Endothelial cell (in vitro differentiated cells): Measurements from ENCODE around the gene DDX41. TPM values are rescaled to one million over a fixed set of nuclear protein-coding genes. Genes with fewer than 3 reads are reported as not detected.
A peak's percentile ranks its signal among the peaks of the same experiment; 100 is the strongest.

Source experiments
- DNase-seq: peaks from one replicate; pipeline ENCODE4 v3.0.0; 2021; ENCODE audit warnings: low spot score
- H3K27ac Mint-ChIP-seq: one replicate; pipeline ENCODE4 v1.8.0; 2021; ENCODE audit warnings: mixed read lengths, inconsistent platforms; ENCODE audit not compliant: unreplicated experiment
- H3K27me3 Mint-ChIP-seq: one replicate; pipeline ENCODE4 v1.8.0; 2021; ENCODE audit warnings: mild to moderate bottlenecking, moderate library complexity, mixed read lengths, inconsistent platforms; ENCODE audit not compliant: unreplicated experiment
- H3K36me3 Mint-ChIP-seq: one replicate; pipeline ENCODE4 v1.8.0; 2021; ENCODE audit warnings: mild to moderate bottlenecking, low read depth, mixed read lengths, inconsistent platforms; ENCODE audit not compliant: unreplicated experiment
- H3K4me1 Mint-ChIP-seq: one replicate; pipeline ENCODE4 v1.8.0; 2021; ENCODE audit warnings: mild to moderate bottlenecking, mixed read lengths, inconsistent platforms; ENCODE audit not compliant: unreplicated experiment
- H3K4me3 Mint-ChIP-seq: one replicate; pipeline ENCODE4 v1.8.0; 2021; ENCODE audit warnings: mild to moderate bottlenecking, mixed read lengths, inconsistent platforms; ENCODE audit not compliant: unreplicated experiment
- H3K9me3 Mint-ChIP-seq: one replicate; pipeline ENCODE4 v1.8.0; 2021; ENCODE audit warnings: mixed read lengths, inconsistent platforms; ENCODE audit not compliant: unreplicated experiment
- total RNA-seq: library from RNA; stranded (reverse); fragmentation: NEBNext Ultra II Directional; extraction: Animal tissue kit (Norgen Biotek cat#: 25700); gene quantifications from one replicate; pipeline ENCODE4 v1.2.1, GENCODE V29; 2021; ENCODE audit not compliant: unreplicated experiment
- TF ChIP-seq, protein P1 (sequence below): fragments of 200-600 bp; sonication (generic); IDR thresholded peaks from one replicate; pipeline ENCODE4 v1.5.0; 2021; ENCODE audit warnings: antibody characterized with exemption; ENCODE audit not compliant: unreplicated experiment

The DDX41 gene
- total RNA-seq, 1 donor from 2014 or later, result 125 TPM

- peaks cover 23% of the 10 kb centered on the region for H3K36me3 Mint-ChIP-seq
- H3K27ac Mint-ChIP-seq, result no peak overlapping the region
- H3K27me3 Mint-ChIP-seq, result peaks cover 11% of the 10 kb centered on the region
- TF ChIP-seq, protein P1, sequence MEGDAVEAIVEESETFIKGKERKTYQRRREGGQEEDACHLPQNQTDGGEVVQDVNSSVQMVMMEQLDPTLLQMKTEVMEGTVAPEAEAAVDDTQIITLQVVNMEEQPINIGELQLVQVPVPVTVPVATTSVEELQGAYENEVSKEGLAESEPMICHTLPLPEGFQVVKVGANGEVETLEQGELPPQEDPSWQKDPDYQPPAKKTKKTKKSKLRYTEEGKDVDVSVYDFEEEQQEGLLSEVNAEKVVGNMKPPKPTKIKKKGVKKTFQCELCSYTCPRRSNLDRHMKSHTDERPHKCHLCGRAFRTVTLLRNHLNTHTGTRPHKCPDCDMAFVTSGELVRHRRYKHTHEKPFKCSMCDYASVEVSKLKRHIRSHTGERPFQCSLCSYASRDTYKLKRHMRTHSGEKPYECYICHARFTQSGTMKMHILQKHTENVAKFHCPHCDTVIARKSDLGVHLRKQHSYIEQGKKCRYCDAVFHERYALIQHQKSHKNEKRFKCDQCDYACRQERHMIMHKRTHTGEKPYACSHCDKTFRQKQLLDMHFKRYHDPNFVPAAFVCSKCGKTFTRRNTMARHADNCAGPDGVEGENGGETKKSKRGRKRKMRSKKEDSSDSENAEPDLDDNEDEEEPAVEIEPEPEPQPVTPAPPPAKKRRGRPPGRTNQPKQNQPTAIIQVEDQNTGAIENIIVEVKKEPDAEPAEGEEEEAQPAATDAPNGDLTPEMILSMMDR, result no peak
- no peak overlapping the region for H3K4me3 Mint-ChIP-seq
- H3K4me1 Mint-ChIP-seq, result no peaks in the 10 kb centered on the region
- H3K9me3 Mint-ChIP-seq, result no peaks in the 10 kb centered on the region
- no peak for DNase-seq
These were observed 10.8 kb upstream of the DDX41 start for GRCh38 chr5:177527595-177527994.

- Mint-ChIP-seq H3K9me3 (no peaks in the 10 kb centered on the region), H3K27ac (no peak overlapping the region), H3K4me1 (no peaks in the 10 kb centered on the region), H3K4me3 (no peak overlapping the region), H3K36me3 (peaks cover 19% of the 10 kb centered on the region), H3K27me3 (peaks cover 7% of the 10 kb centered on the region)
- TF ChIP-seq, protein P1, result no peak
- DNase-seq, result no peak
These were observed 10.0 kb upstream of the DDX41 start for GRCh38 chr5:177526791-177527190.

DNA sequence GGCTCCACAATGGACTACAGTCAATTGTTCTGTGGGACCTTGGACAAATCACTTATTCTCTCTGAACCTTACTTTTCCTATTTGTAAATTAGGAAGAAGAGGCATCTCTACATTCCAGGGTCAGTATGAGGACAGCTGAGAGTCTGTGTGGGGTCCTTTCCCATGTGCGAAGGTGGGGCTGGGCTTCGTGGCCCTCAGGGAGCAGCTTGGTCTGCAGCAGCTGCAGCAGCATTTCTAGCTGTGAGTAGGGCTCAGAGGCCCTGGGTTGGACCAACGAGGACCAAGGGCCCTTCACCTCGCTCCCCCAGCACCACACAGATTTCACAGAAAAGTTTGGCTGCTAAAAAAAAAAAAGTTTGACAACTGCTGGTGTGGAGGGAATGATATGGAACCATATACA lies 9.4 kb upstream of the DDX41 start:
- H3K9me3 Mint-ChIP-seq, result no peaks in the 10 kb centered on the region
- H3K27ac Mint-ChIP-seq, result no peak overlapping the region
- peaks cover 6% of the 10 kb centered on the region for H3K27me3 Mint-ChIP-seq
- no peaks in the 10 kb centered on the region for H3K4me1 Mint-ChIP-seq
- peaks cover 22% of the 10 kb centered on the region for H3K36me3 Mint-ChIP-seq
- no peak overlapping the region for H3K4me3 Mint-ChIP-seq
- TF ChIP-seq, protein P1, result no peak
- DNase-seq, result no peak

DNA sequence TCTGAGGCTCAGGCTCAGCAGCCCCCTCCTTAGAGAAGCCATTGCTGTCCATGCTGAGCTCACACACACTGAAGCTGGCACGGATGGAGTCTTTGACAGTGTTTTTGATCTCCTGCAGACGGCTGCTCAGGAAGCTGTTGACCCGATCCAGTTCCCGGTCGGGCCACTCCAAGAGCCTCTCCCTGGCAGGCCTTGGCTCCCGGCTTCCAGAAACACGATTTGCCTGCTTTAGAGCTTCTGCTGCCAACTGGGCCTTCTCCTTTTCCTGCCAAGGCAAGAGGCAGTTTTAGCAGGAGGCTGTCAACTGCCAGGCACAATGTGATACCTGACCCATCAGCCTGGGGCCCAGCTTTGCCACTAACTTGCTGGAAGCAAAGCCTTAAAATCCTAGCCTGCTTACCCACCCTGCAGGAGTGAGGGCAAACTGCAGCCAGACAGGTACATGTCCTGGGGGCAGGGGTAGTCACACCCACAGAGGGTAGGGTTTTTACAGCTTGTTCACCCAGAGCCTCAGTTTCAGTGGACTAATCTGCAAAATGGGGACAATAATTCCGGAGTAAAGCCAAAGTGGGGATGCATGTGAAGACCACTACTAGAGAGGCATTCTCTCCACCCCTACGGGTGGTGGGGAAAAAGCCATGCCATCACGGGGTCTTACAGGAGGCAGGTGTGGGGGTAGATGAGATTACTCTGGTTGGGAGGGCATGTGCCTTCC lies 8.3 kb upstream of the DDX41 start:
- Mint-ChIP-seq H3K4me3 (peak overlapping the region; percentile 31), H3K27ac (peak overlapping the region; percentile 42)
- TF ChIP-seq, protein P1, result no peak

GRCh38 chr5:177524539-177524900 lies 7.8 kb upstream of the DDX41 start:
- H3K4me1 Mint-ChIP-seq, result no peaks in the 10 kb centered on the region
- TF ChIP-seq, protein P1, result no peak
- no peak overlapping the region for H3K4me3 Mint-ChIP-seq
- H3K27me3 Mint-ChIP-seq, result peaks cover 2% of the 10 kb centered on the region
- no peak overlapping the region for H3K27ac Mint-ChIP-seq
- no peak for DNase-seq
- H3K36me3 Mint-ChIP-seq, result peaks cover 23% of the 10 kb centered on the region
- H3K9me3 Mint-ChIP-seq, result no peaks in the 10 kb centered on the region

More for the DNA sequence above, 8.3 kb upstream of the DDX41 start:
- no peaks in the 10 kb centered on the region for H3K4me1 Mint-ChIP-seq
- peaks cover 21% of the 10 kb centered on the region for H3K36me3 Mint-ChIP-seq
- DNase-seq, result no peak
- no peaks in the 10 kb centered on the region for H3K9me3 Mint-ChIP-seq
- H3K27me3 Mint-ChIP-seq, result peaks cover 2% of the 10 kb centered on the region
